GM12878 (cell line): ENCODE results near the gene IFNAR2. TPM values are rescaled to one million over a fixed set of nuclear protein-coding genes. Genes with fewer than 3 reads are reported as not detected.
A peak's percentile ranks its signal among the peaks of the same experiment; 100 is the strongest.

Experiments used
- ATF7 ChIP-seq: fragments of 450-650 bp; IDR thresholded peaks from 2 replicates; pipeline ENCODE4 v1.6.1; 2016; ENCODE audit warnings: low read depth, mild to moderate bottlenecking
- BRCA1 ChIP-seq: IDR thresholded peaks from 2 replicates; pipeline ENCODE4 v1.6.1; 2011; ENCODE audit warnings: low read depth, low read length, improper control_type of control experiment
- CBX5 ChIP-seq: sonication (generic); IDR thresholded peaks from 2 replicates; pipeline ENCODE4 v1.6.1; 2016; ENCODE audit warnings: low read depth, moderate library complexity, mild to moderate bottlenecking, inconsistent platforms
- CREB1 ChIP-seq: IDR thresholded peaks from 2 replicates; pipeline ENCODE4 v1.6.1; 2012; ENCODE audit warnings: low read depth, mild to moderate bottlenecking, inconsistent platforms
- CREM ChIP-seq: IDR thresholded peaks from 2 replicates; pipeline ENCODE4 v1.6.1; 2014; ENCODE audit warnings: antibody characterized with exemption, low read depth
- EP300 ChIP-seq, 2 experiments: fragments of 150-350 bp in 1 of 2; IDR thresholded peaks; 2 replicates each; pipeline ENCODE4 v1.6.1; 2011 to 2012; ENCODE audit warnings: low read depth in 2 of 2, low read length in 2 of 2, borderline replicate concordance in 1 of 2, improper control_type of control experiment in 1 of 2, inconsistent platforms in 1 of 2; ENCODE audit not compliant: control insufficient read depth in 1 of 2
- IKZF2 ChIP-seq, 2 experiments: fragments of 450-650 bp; IDR thresholded peaks; 2 replicates each; pipeline ENCODE4 v1.6.1; 2017; ENCODE audit warnings: mild to moderate bottlenecking in 2 of 2, moderate library complexity in 2 of 2
- LARP7 ChIP-seq: fragments of 450-650 bp; IDR thresholded peaks from 2 replicates; pipeline ENCODE4 v1.6.1; 2017; ENCODE audit warnings: mild to moderate bottlenecking
- MTA3 ChIP-seq: IDR thresholded peaks from 2 replicates; pipeline ENCODE4 v1.6.1; 2012; ENCODE audit warnings: low read length, inconsistent platforms, borderline replicate concordance
- NKRF ChIP-seq: fragments of 450-650 bp; conservative IDR thresholded peaks from 2 replicates; pipeline ENCODE4 v1.6.1; 2017; ENCODE audit warnings: mild to moderate bottlenecking, moderate library complexity
- POLR2A ChIP-seq: IDR thresholded peaks from 2 replicates; pipeline ENCODE4 v1.6.1; 2011; ENCODE audit warnings: low read depth, mild to moderate bottlenecking, low read length
- POLR2AphosphoS5 ChIP-seq: IDR thresholded peaks from 2 replicates; pipeline ENCODE4 v1.6.1; 2011; ENCODE audit warnings: mild to moderate bottlenecking, low read length, inconsistent platforms
- SKIL ChIP-seq: fragments of 450-650 bp; IDR thresholded peaks from 2 replicates; pipeline ENCODE4 v1.6.1; 2017; ENCODE audit warnings: mild to moderate bottlenecking, low read depth, inconsistent platforms; ENCODE audit not compliant: poor library complexity, severe bottlenecking
- SRF ChIP-seq, 2 experiments: IDR thresholded peaks; 2 replicates each; pipeline ENCODE4 v1.6.1; 2011; ENCODE audit warnings: low read depth in 2 of 2, low read length in 2 of 2, mild to moderate bottlenecking in 1 of 2, moderate library complexity in 1 of 2
- TCF3 ChIP-seq: IDR thresholded peaks from 2 replicates; pipeline ENCODE4 v1.6.1; 2012; ENCODE audit warnings: low read depth, mild to moderate bottlenecking, low read length, borderline replicate concordance; ENCODE audit not compliant: insufficient read depth
- YY1 ChIP-seq: IDR thresholded peaks from 2 replicates; pipeline ENCODE4 v1.6.1; 2011; ENCODE audit warnings: low read depth, mild to moderate bottlenecking, low read length
- ZBED1 ChIP-seq: IDR thresholded peaks from 2 replicates; pipeline ENCODE4 v1.6.1; 2016; ENCODE audit warnings: borderline replicate concordance
- polyA plus RNA-seq, 11 experiments: library from polyadenylated mRNA; depleted of rRNA in 4 of 11; unstranded in 6 of 11; stranded (reverse) in 5 of 11; fragments of >200 nt; fragmentation: Nextera tagmentation in 4 of 11; fragmentation: Illumina TruSeq in 1 of 11; extraction: Ambion mirVana in 4 of 11; extraction: Trizol in 1 of 11; gene quantifications; 1 replicate in 1 of 11; 2 replicates in 10 of 11; pipeline versions ENCODE4 v1.2.1 to v1.2.3, GENCODE V29; 2011 to 2016; ENCODE audit warnings: inconsistent platforms in 2 of 11, missing spikeins in 2 of 11, low read depth in 1 of 11
- total RNA-seq, 4 experiments: library from RNA; depleted of rRNA in 3 of 4; stranded (reverse); fragments of >200 nt in 3 of 4; fragmentation: Illumina TruSeq in 1 of 4; extraction: Trizol in 1 of 4; gene quantifications; 2 replicates each; pipeline versions ENCODE4 v1.2.1 to v1.2.3, GENCODE V29; 2013 to 2021
- TF ChIP-seq, protein P1 (sequence below): fragments of 450-650 bp; formaldehyde crosslinking; IDR thresholded peaks from 2 replicates; pipeline ENCODE4 v1.4.0; 2022; ENCODE audit warnings: mild to moderate bottlenecking, moderate library complexity
- TF ChIP-seq, protein P2 (sequence below): fragments of 450-650 bp; IDR thresholded peaks from 2 replicates; pipeline ENCODE4 v1.6.1; 2018; ENCODE audit warnings: mild to moderate bottlenecking, low read depth, moderate library complexity; ENCODE audit not compliant: partially characterized antibody

Gene IFNAR2
- total and polyA plus RNA-seq, 10 of the 15 experiments (the other 5 are each of a cell fraction or from before 2014, with no cell fraction given): 8.5 to 99.7 (median 58.1) TPM

- TF ChIP-seq MTA3 (peak; percentile 3; the same call in 1 of the 2 replicates), SKIL (peak; percentile 8), TCF3 (0 out of 2 replicates have a peak, but pooled peaks have one; percentile 18), IKZF2 (IDR thresholded peaks at IDR 0.05) (peak in 1 of 2 experiments; percentile 27; a peak in 2 of 4 replicates), ZBED1 (peak; percentile 45; the same call in 1 of the 2 replicates), LARP7 (peak; percentile 75), POLR2AphosphoS5 (peak; percentile 85; the same call in 1 of the 2 replicates), NKRF (0 out of 2 replicates have a peak, but pooled peaks have one; percentile 59), ATF7 (0 out of 2 replicates have a peak, but pooled peaks have one; percentile 6), CREB1 (0 out of 2 replicates have a peak, but pooled peaks have one; percentile 3), SRF (IDR thresholded peaks at IDR 0.05; ENCODE audit: low read depth in 2 of 2, low read length in 2 of 2) (0 out of 4 replicates have a peak, but pooled peaks of 1 of the 2 experiments have one; percentile 8), YY1 (0 out of 2 replicates have a peak, but pooled peaks have one; percentile 9), POLR2A (peak; percentile 88), BRCA1 (no peak), CBX5 (no peak), CREM (no peak), EP300 (IDR thresholded peaks at IDR 0.05; ENCODE audit: borderline replicate concordance in 1 of 2, control insufficient read depth in 1 of 2, low read depth in 2 of 2, low read length in 2 of 2) (no peak)
- TF ChIP-seq, protein P1, sequence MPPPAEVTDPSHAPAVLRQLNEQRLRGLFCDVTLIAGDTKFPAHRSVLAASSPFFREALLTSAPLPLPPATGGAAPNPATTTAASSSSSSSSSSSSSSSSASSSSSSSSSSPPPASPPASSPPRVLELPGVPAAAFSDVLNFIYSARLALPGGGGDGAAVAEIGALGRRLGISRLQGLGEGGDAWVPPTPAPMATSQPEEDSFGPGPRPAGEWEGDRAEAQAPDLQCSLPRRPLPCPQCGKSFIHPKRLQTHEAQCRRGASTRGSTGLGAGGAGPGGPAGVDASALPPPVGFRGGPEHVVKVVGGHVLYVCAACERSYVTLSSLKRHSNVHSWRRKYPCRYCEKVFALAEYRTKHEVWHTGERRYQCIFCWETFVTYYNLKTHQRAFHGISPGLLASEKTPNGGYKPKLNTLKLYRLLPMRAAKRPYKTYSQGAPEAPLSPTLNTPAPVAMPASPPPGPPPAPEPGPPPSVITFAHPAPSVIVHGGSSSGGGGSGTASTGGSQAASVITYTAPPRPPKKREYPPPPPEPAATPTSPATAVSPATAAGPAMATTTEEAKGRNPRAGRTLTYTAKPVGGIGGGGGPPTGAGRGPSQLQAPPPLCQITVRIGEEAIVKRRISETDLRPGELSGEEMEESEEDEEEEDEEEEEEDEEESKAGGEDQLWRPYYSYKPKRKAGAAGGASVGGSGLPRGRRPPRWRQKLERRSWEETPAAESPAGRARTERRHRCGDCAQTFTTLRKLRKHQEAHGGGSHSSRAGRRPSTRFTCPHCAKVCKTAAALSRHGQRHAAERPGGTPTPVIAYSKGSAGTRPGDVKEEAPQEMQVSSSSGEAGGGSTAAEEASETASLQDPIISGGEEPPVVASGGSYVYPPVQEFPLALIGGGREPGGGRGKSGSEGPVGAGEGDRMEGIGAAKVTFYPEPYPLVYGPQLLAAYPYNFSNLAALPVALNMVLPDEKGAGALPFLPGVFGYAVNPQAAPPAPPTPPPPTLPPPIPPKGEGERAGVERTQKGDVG (CRISPR knock-in tag): no peak; the same call in 1 of the 2 replicates
- TF ChIP-seq, protein P2, sequence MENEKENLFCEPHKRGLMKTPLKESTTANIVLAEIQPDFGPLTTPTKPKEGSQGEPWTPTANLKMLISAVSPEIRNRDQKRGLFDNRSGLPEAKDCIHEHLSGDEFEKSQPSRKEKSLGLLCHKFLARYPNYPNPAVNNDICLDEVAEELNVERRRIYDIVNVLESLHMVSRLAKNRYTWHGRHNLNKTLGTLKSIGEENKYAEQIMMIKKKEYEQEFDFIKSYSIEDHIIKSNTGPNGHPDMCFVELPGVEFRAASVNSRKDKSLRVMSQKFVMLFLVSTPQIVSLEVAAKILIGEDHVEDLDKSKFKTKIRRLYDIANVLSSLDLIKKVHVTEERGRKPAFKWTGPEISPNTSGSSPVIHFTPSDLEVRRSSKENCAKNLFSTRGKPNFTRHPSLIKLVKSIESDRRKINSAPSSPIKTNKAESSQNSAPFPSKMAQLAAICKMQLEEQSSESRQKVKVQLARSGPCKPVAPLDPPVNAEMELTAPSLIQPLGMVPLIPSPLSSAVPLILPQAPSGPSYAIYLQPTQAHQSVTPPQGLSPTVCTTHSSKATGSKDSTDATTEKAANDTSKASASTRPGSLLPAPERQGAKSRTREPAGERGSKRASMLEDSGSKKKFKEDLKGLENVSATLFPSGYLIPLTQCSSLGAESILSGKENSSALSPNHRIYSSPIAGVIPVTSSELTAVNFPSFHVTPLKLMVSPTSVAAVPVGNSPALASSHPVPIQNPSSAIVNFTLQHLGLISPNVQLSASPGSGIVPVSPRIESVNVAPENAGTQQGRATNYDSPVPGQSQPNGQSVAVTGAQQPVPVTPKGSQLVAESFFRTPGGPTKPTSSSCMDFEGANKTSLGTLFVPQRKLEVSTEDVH: no peak
These were observed 36.5 kb downstream of the IFNAR2 start, which contains the start of gene IL10RB (continued) for GRCh38 chr21:33266050-33266788.
